ENCODE data around the gene MBOAT1. TPM values are rescaled to one million over a fixed set of nuclear protein-coding genes. Genes with fewer than 3 reads are reported as not detected.

The MBOAT1 gene
- polyA plus RNA-seq, 3 donors, result 6.8 to 59.1 (median 8.1) TPM

- no peak for DNase-seq
- Mint-ChIP-seq H3K9me3 (no peaks in the 10 kb centered on the region), H3K4me1 (peaks cover 15% of the 10 kb centered on the region), H3K27me3 (ENCODE audit: low read depth in 3 of 3) (peaks cover 0 to 4% (median 2%) of the 10 kb centered on the region in 3 donors), H3K27ac (peak overlapping the region in 1 of 7 donors; percentile 17), H3K4me3 (no peak overlapping the region), H3K36me3 (no peaks in the 10 kb centered on the region)
- Histone ChIP-seq H3K9me3 (replicated peaks in 1 of 2; ENCODE audit: control insufficient read depth in 1 of 2, insufficient read depth in 1 of 2, low read length in 2 of 2) (no peaks in the 10 kb centered on the region), H3K36me3 (replicated peaks in 1 of 2; ENCODE audit: control insufficient read depth in 1 of 2, insufficient read depth in 2 of 2, low read length in 2 of 2) (no peaks in the 10 kb centered on the region), H3K27ac (ENCODE audit: low read depth in 1 of 2, low read length in 2 of 2) (no peak overlapping the region), H3K4me2 (replicated peaks; ENCODE audit: extremely low read depth, low read length, poor library complexity, severe bottlenecking) (no peak overlapping the region), H4K20me1 (ENCODE audit: insufficient read depth, low read length) (no peaks in the 10 kb centered on the region), H3K4me3 (replicated peaks in 1 of 3; ENCODE audit: low read depth in 2 of 3, low read length in 3 of 3) (no peak overlapping the region), H2AFZ (ENCODE audit: insufficient read depth, low read depth, low read length, poor library complexity, severe bottlenecking) (no peak overlapping the region), H3K4me1 (ENCODE audit: control insufficient read depth in 1 of 2, insufficient read depth in 2 of 2, low read length in 2 of 2) (peaks cover 4 to 6% of the 10 kb centered on the region in 2 donors), H3K27me3 (ENCODE audit: control insufficient read depth in 2 of 2, insufficient read depth in 2 of 2, low read length in 2 of 2) (no peaks in the 10 kb centered on the region), H3K79me2 (ENCODE audit: insufficient read depth, low read length) (no peaks in the 10 kb centered on the region), H3K9ac (ENCODE audit: insufficient read depth, low read length, poor library complexity, severe bottlenecking) (no peak overlapping the region)
- no peak for TF ChIP-seq CTCF (IDR thresholded peaks at IDR 0.05)
- intact Hi-C loops (cut with micrococcal nuclease), result no loop called here
- WGBS (ENCODE audit: insufficient coverage), result no CpG with 5 or more reads among the region's 1 CpG
Measured at GRCh38 chr6:20223141-20223540, 10.9 kb upstream of the MBOAT1 start.

- no peaks in the 10 kb centered on the region for H3K9me3 Mint-ChIP-seq
- no peak overlapping the region for H3K4me3 Mint-ChIP-seq
- intact Hi-C loops (cut with micrococcal nuclease), result no loop called here
- no peak overlapping the region for H3K27ac Mint-ChIP-seq
- no CpG with 5 or more reads among the region's 3 CpGs for WGBS (ENCODE audit: insufficient coverage)
- H3K4me1 ChIP-seq (ENCODE audit: control insufficient read depth in 1 of 2, insufficient read depth in 2 of 2, low read length in 2 of 2), result peaks cover 4 to 13% of the 10 kb centered on the region in 2 donors
- H3K36me3 Mint-ChIP-seq, result no peaks in the 10 kb centered on the region
- H3K79me2 ChIP-seq (ENCODE audit: insufficient read depth, low read length), result no peaks in the 10 kb centered on the region
- no peak overlapping the region for H3K4me3 ChIP-seq (replicated peaks in 1 of 3; ENCODE audit: low read depth in 2 of 3, low read length in 3 of 3)
- no peaks in the 10 kb centered on the region for H3K27me3 ChIP-seq (ENCODE audit: control insufficient read depth in 2 of 2, insufficient read depth in 2 of 2, low read length in 2 of 2)
- H3K9ac ChIP-seq (ENCODE audit: insufficient read depth, low read length, poor library complexity, severe bottlenecking), result no peak overlapping the region
- H3K27ac ChIP-seq (ENCODE audit: low read depth in 1 of 2, low read length in 2 of 2), result no peak overlapping the region
- H3K4me1 Mint-ChIP-seq, result peaks cover 26% of the 10 kb centered on the region
- H3K4me2 ChIP-seq (replicated peaks; ENCODE audit: extremely low read depth, low read length, poor library complexity, severe bottlenecking), result no peak overlapping the region
- no peak for TF ChIP-seq CTCF (IDR thresholded peaks at IDR 0.05)
- no peak overlapping the region for H2AFZ ChIP-seq (ENCODE audit: insufficient read depth, low read depth, low read length, poor library complexity, severe bottlenecking)
- DNase-seq, result no peak
- no peaks in the 10 kb centered on the region for H3K36me3 ChIP-seq (replicated peaks in 1 of 2; ENCODE audit: control insufficient read depth in 1 of 2, insufficient read depth in 2 of 2, low read length in 2 of 2)
- H3K27me3 Mint-ChIP-seq (ENCODE audit: low read depth in 3 of 3), result peaks cover 0 to 4% (median 2%) of the 10 kb centered on the region in 3 donors
- H4K20me1 ChIP-seq (ENCODE audit: insufficient read depth, low read length), result no peaks in the 10 kb centered on the region
- H3K9me3 ChIP-seq (replicated peaks in 1 of 2; ENCODE audit: control insufficient read depth in 1 of 2, insufficient read depth in 1 of 2, low read length in 2 of 2), result no peaks in the 10 kb centered on the region
Measured at GRCh38 chr6:20221421-20221820, 9.2 kb upstream of the MBOAT1 start.
